OCI-LY1 (cell line): ENCODE results near the gene THTPA.

Experiments
- H2AFZ ChIP-seq: fragments of 200-600 bp; sonication (generic), shearing (Covaris generic); 2 replicates; pipeline ENCODE4 v1.6.0; 2014; ENCODE audit warnings: antibody characterized with exemption, mild to moderate bottlenecking, low read length
- H3F3A ChIP-seq: fragments of 200-600 bp; sonication (generic), shearing (Covaris generic); 2 replicates; pipeline ENCODE4 v1.6.0; 2014; ENCODE audit warnings: mild to moderate bottlenecking, antibody characterized with exemption, low read length, moderate library complexity; ENCODE audit not compliant: insufficient read depth
- H3K27ac ChIP-seq: fragments of 200-600 bp; sonication (generic); 2 replicates; pipeline ENCODE4 v1.5.1; 2014; ENCODE audit warnings: low read length, mixed run types, mild to moderate bottlenecking, low read depth; ENCODE audit not compliant: poor library complexity, severe bottlenecking
- H3K27me3 ChIP-seq: fragments of 200-600 bp; sonication (generic); 2 replicates; pipeline ENCODE4 v1.6.0; 2014; ENCODE audit warnings: antibody characterized with exemption, mild to moderate bottlenecking, low read length, moderate library complexity; ENCODE audit not compliant: insufficient read depth
- H3K36me3 ChIP-seq: fragments of 200-600 bp; sonication (generic); 2 replicates; pipeline ENCODE4 v1.6.1; 2014; ENCODE audit warnings: mild to moderate bottlenecking, antibody characterized with exemption, low read length, moderate library complexity, mixed read lengths; ENCODE audit not compliant: insufficient read depth
- H3K4me1 ChIP-seq: fragments of 200-600 bp; sonication (generic); 2 replicates; pipeline ENCODE4 v1.5.1; 2014; ENCODE audit warnings: mild to moderate bottlenecking, low read length, moderate library complexity; ENCODE audit not compliant: insufficient read depth, severe bottlenecking
- H3K4me2 ChIP-seq: fragments of 200-600 bp; sonication (generic), shearing (Covaris generic); 2 replicates; pipeline ENCODE4 v1.6.1; 2014; ENCODE audit warnings: low read length
- H3K4me3 ChIP-seq: fragments of 200-600 bp; sonication (generic); 2 replicates; pipeline ENCODE4 v1.5.1; 2014; ENCODE audit warnings: low read length, low read depth, mild to moderate bottlenecking, mixed read lengths; ENCODE audit not compliant: poor library complexity, severe bottlenecking
- H3K79me2 ChIP-seq: fragments of 200-600 bp; shearing (Covaris generic); 2 replicates; pipeline ENCODE4 v1.6.1; 2016; ENCODE audit warnings: mixed run types, low read length, mixed read lengths; ENCODE audit not compliant: insufficient read depth
- H3K9ac ChIP-seq: fragments of 200-600 bp; sonication (generic), shearing (Covaris generic); 2 replicates; pipeline ENCODE4 v1.6.1; 2014; ENCODE audit warnings: mild to moderate bottlenecking, low read length, mixed read lengths
- H3K9me2 ChIP-seq: fragments of 200-600 bp; sonication (generic), shearing (Covaris generic); 2 replicates; pipeline ENCODE4 v1.6.1; 2014; ENCODE audit warnings: low read depth, mild to moderate bottlenecking, low read length, mixed read lengths
- H3K9me3 ChIP-seq: fragments of 200-600 bp; shearing (Covaris generic); 2 replicates; pipeline ENCODE4 v1.6.1; 2014; ENCODE audit warnings: low read length, mixed read lengths
- H4K20me1 ChIP-seq: fragments of 200-600 bp; sonication (generic), shearing (Covaris generic); 2 replicates; pipeline ENCODE4 v1.6.0; 2016; ENCODE audit warnings: mild to moderate bottlenecking, low read length; ENCODE audit not compliant: insufficient read depth
- CTCF ChIP-seq: fragments of 200-600 bp; sonication (generic), shearing (Covaris generic); IDR thresholded peaks from 2 replicates; pipeline ENCODE4 v1.5.1; 2017; ENCODE audit warnings: mild to moderate bottlenecking, antibody characterized with exemption, low read length, moderate library complexity, mixed read lengths
- EZH2 ChIP-seq: fragments of 200-600 bp; sonication (generic), shearing (Covaris generic); IDR thresholded peaks from 2 replicates; pipeline ENCODE4 v1.8.0; 2017; ENCODE audit warnings: borderline replicate concordance, mixed run types, mild to moderate bottlenecking, antibody characterized with exemption, low read length, moderate library complexity, mixed read lengths

The THTPA gene

GRCh38 chr14:23523229-23524016 is 32.6 kb upstream of the THTPA start:
- no peaks in the 10 kb centered on the region for H3K36me3 ChIP-seq
- TF ChIP-seq EZH2: no peak
- no peak for TF ChIP-seq CTCF
- H4K20me1 ChIP-seq: no peaks in the 10 kb centered on the region
- H2AFZ ChIP-seq: no peak overlapping the region
- H3K79me2 ChIP-seq: no peaks in the 10 kb centered on the region
- no peak overlapping the region for H3K9ac ChIP-seq
- H3K27me3 ChIP-seq: no peaks in the 10 kb centered on the region
- no peak overlapping the region for H3K4me2 ChIP-seq
- H3K27ac ChIP-seq: no peak overlapping the region
- H3K9me3 ChIP-seq: no peaks in the 10 kb centered on the region
- H3K4me3 ChIP-seq: no peak overlapping the region
- H3F3A ChIP-seq: no peaks in the 10 kb centered on the region
- H3K4me1 ChIP-seq: no peaks in the 10 kb centered on the region
- no peaks in the 10 kb centered on the region for H3K9me2 ChIP-seq

- Histone ChIP-seq H3K9me2 (no peaks in the 10 kb centered on the region), H3K4me3 (no peak overlapping the region), H2AFZ (no peak overlapping the region), H3K79me2 (no peaks in the 10 kb centered on the region), H4K20me1 (no peaks in the 10 kb centered on the region), H3K4me2 (no peak overlapping the region), H3K27me3 (no peaks in the 10 kb centered on the region), H3F3A (no peaks in the 10 kb centered on the region), H3K4me1 (no peaks in the 10 kb centered on the region), H3K27ac (no peak overlapping the region), H3K9me3 (no peaks in the 10 kb centered on the region), H3K9ac (no peak overlapping the region), H3K36me3 (no peaks in the 10 kb centered on the region)
- no peak for TF ChIP-seq CTCF
- TF ChIP-seq EZH2: no peak
Measured at GRCh38 chr14:23524954-23525353, 31.1 kb upstream of the THTPA start.

GRCh38 chr14:23525611-23526010 is 30.5 kb upstream of the THTPA start:
- Histone ChIP-seq H3K4me1 (no peaks in the 10 kb centered on the region), H2AFZ (no peak overlapping the region), H3K4me2 (no peak overlapping the region), H3K36me3 (no peaks in the 10 kb centered on the region), H3F3A (no peaks in the 10 kb centered on the region), H3K27ac (no peak overlapping the region), H3K9me2 (no peaks in the 10 kb centered on the region), H3K9me3 (no peaks in the 10 kb centered on the region), H3K79me2 (no peaks in the 10 kb centered on the region), H3K27me3 (no peaks in the 10 kb centered on the region), H3K4me3 (no peak overlapping the region), H4K20me1 (no peaks in the 10 kb centered on the region), H3K9ac (no peak overlapping the region)
- no peak for TF ChIP-seq CTCF
- no peak for TF ChIP-seq EZH2
